ENCODE data around the gene BRIP1.

- TF ChIP-seq CTCF (IDR thresholded peaks at IDR 0.05) (no peak), REST (IDR thresholded peaks at IDR 0.05; ENCODE audit: insufficient read depth in 1 of 2, low read depth in 2 of 2, low read length in 1 of 2) (no peak), SIN3A (IDR thresholded peaks at IDR 0.05; ENCODE audit: borderline replicate concordance, insufficient read depth, low read depth, low read length) (no peak), POLR2AphosphoS5 (IDR thresholded peaks at IDR 0.05; ENCODE audit: low read depth, low read length) (no peak)
These were observed 78.8 kb downstream of the BRIP1 start for GRCh38 chr17:61784510-61784909.
